Measurements from ENCODE around the gene ZNF583. TPM values are rescaled to one million over a fixed set of nuclear protein-coding genes. Genes with fewer than 3 reads are reported as not detected.

The ZNF583 gene
- polyA plus RNA-seq, 1 experiment, result 1.5 TPM

GRCh38 chr19:56474308-56474707, 70.2 kb downstream of the ZNF583 start:
- H3K36me3 ChIP-seq (ENCODE audit: control insufficient read depth, insufficient read depth, low read length), result no peaks in the 10 kb centered on the region
- ChIA-PET CTCF (no interaction called here), POLR2A (no interaction called here)
- no peaks in the 10 kb centered on the region for H3K27me3 ChIP-seq (ENCODE audit: control insufficient read depth, insufficient read depth, low read length)
- DNase-seq (ENCODE audit: low read depth), result no peak
- TF ChIP-seq CTCF (IDR thresholded peaks at IDR 0.05; ENCODE audit: insufficient read depth, low read depth, low read length), result no peak
- H3K4me3 ChIP-seq (ENCODE audit: low read depth, low read length), result no peak overlapping the region

GRCh38 chr19:56476093-56476492, 72.0 kb downstream of the ZNF583 start:
- CTCF ChIA-PET, result no interaction called here
- H3K4me3 ChIP-seq (ENCODE audit: low read depth, low read length), result peak overlapping the region; percentile 82; the same call in 1 of the 2 replicates

More at GRCh38 chr19:56476093-56476492, 72.0 kb downstream of the ZNF583 start:
- DNase-seq (ENCODE audit: low read depth), result no peak
- TF ChIP-seq CTCF (IDR thresholded peaks at IDR 0.05; ENCODE audit: insufficient read depth, low read depth, low read length), result no peak
- Histone ChIP-seq H3K27me3 (ENCODE audit: control insufficient read depth, insufficient read depth, low read length) (no peaks in the 10 kb centered on the region), H3K36me3 (ENCODE audit: control insufficient read depth, insufficient read depth, low read length) (no peaks in the 10 kb centered on the region)
- POLR2A ChIA-PET, result no interaction called here

Other genes starting within 250 kb of the ZNF583 start
- gene GALP, start 228.3 kb upstream of the ZNF583 start, polyA plus RNA-seq (2011; rRNA removed), result not detected in 2 replicates
- gene ZSCAN5B, start 206.5 kb upstream of the ZNF583 start, polyA plus RNA-seq (2011; rRNA removed), result 0.17 TPM in 1 of 2 replicates, not detected in the other
- gene ZSCAN5C, start 202.1 kb upstream of the ZNF583 start, polyA plus RNA-seq (2011; rRNA removed), result not detected in 2 replicates
- not detected in 2 replicates for gene EDDM13, start 131.6 kb upstream of the ZNF583 start, polyA plus RNA-seq (2011; rRNA removed)
- gene ZSCAN5A, start 89.5 kb upstream of the ZNF583 start, polyA plus RNA-seq (2011; rRNA removed), result 4.0 and 4.9 TPM in 2 replicates
- 2.4 and 3.5 TPM in 2 replicates for gene ZNF582, start 10.8 kb upstream of the ZNF583 start, polyA plus RNA-seq (2011; rRNA removed)
- gene ZNF667, start 73.0 kb downstream of the ZNF583 start, polyA plus RNA-seq (2011; rRNA removed), result 1.9 and 3.2 TPM in 2 replicates
- gene ZNF471, start 103.5 kb downstream of the ZNF583 start, polyA plus RNA-seq (2011; rRNA removed), result 2.2 and 3.6 TPM in 2 replicates
- 2.6 and 4.9 TPM in 2 replicates for gene ZFP28, start 134.6 kb downstream of the ZNF583 start, polyA plus RNA-seq (2011; rRNA removed)
- gene ZNF470, start 163.1 kb downstream of the ZNF583 start, polyA plus RNA-seq (2011; rRNA removed), result 1.7 and 2.7 TPM in 2 replicates
- gene ZNF71, start 191.0 kb downstream of the ZNF583 start, polyA plus RNA-seq (2011; rRNA removed), result 3.8 and 6.6 TPM in 2 replicates
- 0.07 TPM in 1 of 2 replicates, not detected in the other for gene SMIM17, start 238.8 kb downstream of the ZNF583 start, polyA plus RNA-seq (2011; rRNA removed)

Measured in BJ (cell line).